ENCODE measurements around the gene PCMT1. TPM values are rescaled to one million over a fixed set of nuclear protein-coding genes. Genes with fewer than 3 reads are reported as not detected.

PCMT1 gene
- total and polyA plus RNA-seq, 8 donors: 9.7 to 35.6 (median 26.9) TPM

DNA sequence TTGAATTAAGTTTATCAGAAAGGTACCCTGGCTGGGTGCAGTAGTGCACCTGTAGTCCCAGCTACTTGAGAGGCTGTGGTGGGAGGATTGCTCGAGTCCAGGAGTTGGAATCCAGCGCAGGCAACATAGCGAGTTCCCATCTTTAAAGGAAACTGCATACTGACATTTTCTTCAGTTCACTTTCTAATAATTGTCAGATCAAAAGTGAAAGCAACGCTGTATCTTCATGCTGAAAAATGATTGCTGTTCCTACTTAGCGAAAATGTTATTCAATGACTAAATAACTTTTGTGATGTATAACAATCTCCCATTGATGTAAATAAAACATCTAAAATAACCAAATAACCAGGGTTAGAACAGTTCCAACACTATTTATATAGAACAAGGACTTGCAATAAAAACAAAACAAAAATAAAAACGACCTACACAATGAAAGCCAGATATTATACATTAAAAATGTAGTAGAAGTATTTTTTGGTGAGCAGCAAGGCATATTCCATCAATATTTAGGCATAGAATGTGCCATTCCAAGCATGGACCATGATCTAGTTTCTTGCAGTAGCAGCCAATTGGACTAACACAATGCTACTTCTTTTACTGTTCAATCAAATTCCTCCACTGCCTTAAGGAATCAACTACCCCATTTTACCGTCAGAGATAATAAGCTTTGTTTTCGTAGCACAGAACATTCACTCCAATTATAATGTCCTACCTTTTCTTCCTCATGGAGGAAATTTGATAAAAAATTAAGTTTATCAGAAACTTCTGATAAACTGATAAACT lies 33.2 kb upstream of the PCMT1 start:
- FAIRE-seq (no peak), DNase-seq (no peak)
- peaks cover 7 to 20% (median 13%) of the 10 kb centered on the region in 3 donors for H3K4me1 ChIP-seq

DNA sequence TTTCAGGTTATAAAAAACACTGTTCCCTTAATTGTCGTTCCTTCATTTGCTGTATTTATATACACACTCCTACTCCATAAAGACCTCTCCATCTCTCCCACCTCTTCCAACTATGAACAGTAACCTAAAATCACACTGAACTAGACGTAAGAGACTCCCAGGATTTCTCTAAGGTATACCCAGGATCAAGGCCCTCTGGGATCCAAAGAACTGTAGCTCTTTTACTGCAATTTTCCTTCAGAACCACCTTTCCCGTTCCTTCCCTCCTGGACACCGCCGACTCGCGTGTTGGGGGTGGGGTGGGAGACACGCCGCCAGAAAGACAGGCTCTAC lies 32.3 kb upstream of the PCMT1 start:
- Histone ChIP-seq H3K27me3 (no peaks in the 10 kb centered on the region), H3K4me3 (peak overlapping the region; percentile 82 to 96 (median 92)), H3K4me1 (peaks cover 7 to 20% (median 13%) of the 10 kb centered on the region in 3 donors), H3K27ac (peak overlapping the region; percentile 96 to 100 (median 99)), H3K9me3 (no peaks in the 10 kb centered on the region), H3K36me3 (no peaks in the 10 kb centered on the region)
- WGBS, 2 donors: 0 to 1% methylated on average over 9 of the region's 9 CpGs
- no peak for DNase-seq
- TF ChIP-seq, protein P1, sequence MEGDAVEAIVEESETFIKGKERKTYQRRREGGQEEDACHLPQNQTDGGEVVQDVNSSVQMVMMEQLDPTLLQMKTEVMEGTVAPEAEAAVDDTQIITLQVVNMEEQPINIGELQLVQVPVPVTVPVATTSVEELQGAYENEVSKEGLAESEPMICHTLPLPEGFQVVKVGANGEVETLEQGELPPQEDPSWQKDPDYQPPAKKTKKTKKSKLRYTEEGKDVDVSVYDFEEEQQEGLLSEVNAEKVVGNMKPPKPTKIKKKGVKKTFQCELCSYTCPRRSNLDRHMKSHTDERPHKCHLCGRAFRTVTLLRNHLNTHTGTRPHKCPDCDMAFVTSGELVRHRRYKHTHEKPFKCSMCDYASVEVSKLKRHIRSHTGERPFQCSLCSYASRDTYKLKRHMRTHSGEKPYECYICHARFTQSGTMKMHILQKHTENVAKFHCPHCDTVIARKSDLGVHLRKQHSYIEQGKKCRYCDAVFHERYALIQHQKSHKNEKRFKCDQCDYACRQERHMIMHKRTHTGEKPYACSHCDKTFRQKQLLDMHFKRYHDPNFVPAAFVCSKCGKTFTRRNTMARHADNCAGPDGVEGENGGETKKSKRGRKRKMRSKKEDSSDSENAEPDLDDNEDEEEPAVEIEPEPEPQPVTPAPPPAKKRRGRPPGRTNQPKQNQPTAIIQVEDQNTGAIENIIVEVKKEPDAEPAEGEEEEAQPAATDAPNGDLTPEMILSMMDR (IDR thresholded peaks at IDR 0.05): no peak
- intact Hi-C loops (cut with DNase I): no loop called here
- no peak for FAIRE-seq
- peak in 2 of 4 donors; percentile 2 to 7 for ATAC-seq

More for the DNA sequence above, 33.2 kb upstream of the PCMT1 start:
- Histone ChIP-seq H3K27me3 (no peaks in the 10 kb centered on the region), H3K36me3 (no peaks in the 10 kb centered on the region), H3K9me3 (no peaks in the 10 kb centered on the region), H3K27ac (peak overlapping the region in 2 of 4 donors; percentile 99 to 100), H3K4me3 (peak overlapping the region in 3 of 4 donors; percentile 82 to 96 (median 90))
- ATAC-seq: no peak
- intact Hi-C loops (cut with DNase I): no loop called here
- 14 to 21% methylated on average over 8 of the region's 8 CpGs for WGBS, 2 donors
- TF ChIP-seq, protein P1 (IDR thresholded peaks at IDR 0.05): no peak

DNA sequence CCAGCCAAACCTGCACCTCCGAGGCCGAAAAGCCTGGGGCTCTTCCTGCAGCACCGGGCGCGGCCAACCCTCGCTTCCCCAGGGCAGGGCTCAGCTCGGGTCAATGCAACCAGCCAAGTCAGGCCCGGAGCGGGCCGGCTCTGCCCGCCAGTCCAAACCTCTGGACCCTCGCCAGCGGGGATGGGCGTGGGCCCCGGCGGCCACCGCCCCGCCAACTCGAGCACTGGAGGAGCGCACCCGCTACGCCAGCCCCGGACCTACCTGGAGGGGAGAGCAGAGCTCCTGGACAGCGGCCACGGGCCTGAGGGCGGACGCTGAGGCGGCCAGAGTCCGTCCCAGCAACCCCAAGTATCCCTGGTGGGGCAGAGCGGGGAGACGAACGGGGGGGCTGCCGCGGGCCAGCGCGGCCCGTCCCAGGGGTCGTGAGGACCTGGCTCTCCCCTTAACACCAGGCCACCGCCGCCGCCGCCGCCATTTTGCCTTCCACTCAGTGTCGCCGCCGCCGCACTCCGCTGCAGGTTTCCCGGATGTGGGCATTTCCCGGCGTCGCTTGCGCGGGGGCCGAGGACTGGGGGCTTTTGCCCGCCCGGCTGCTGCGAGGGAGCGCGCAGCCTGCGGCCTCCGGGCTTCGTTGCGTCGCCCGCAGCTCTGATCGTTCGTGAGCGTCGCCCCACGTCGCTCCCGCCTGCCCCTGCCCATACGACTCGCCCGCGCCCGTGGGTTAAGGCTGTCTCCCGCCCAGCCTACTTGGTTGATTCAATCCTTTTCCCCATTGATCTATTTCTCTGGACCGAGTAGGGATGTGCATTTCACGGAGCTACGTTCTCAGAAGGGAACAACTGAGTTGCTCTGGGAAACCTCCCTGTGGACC lies 31.7 kb upstream of the PCMT1 start, which contains the start of gene LATS1:
LATS1 (minus strand) TSS at position 514 of the 871 bp plus-strand sequence. CDS start 15,975 bp downstream, outside the sequence.
- 0% methylated on average over 70 to 82 of the region's 82 CpGs for WGBS, 2 donors

DNA sequence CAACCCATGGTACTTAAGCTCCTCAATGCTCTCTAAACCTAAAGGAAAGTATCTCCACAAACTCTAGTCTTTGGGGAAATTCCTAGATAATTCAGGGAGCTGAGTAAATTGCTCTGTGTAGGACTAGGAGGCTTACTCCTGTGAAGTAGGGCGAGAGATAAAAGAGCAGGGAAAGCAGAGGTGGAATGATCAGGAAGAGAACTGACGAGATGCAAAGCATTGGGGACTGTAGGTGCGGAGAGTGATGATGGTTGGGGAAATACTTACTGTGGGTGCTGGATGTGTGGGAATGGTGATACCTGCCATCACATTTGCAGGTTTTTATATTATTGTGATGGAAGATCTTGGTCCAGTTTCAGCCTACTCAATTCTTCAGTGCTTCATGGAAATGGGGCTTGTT lies 30.0 kb upstream of the PCMT1 start:
- WGBS, 2 donors: 93 to 98% methylated on average over 3 of the region's 3 CpGs
- no peak for FAIRE-seq
- no peaks in the 10 kb centered on the region for H3K36me3 ChIP-seq
- no peaks in the 10 kb centered on the region for H3K9me3 ChIP-seq
- no peak for ATAC-seq
- H3K4me1 ChIP-seq: peaks cover 13 to 20% (median 13%) of the 10 kb centered on the region in 3 donors
- no peaks in the 10 kb centered on the region for H3K27me3 ChIP-seq
- intact Hi-C loops (cut with DNase I): no loop called here
- TF ChIP-seq, protein P1 (IDR thresholded peaks at IDR 0.05): no peak
- no peak overlapping the region for H3K4me3 ChIP-seq
- H3K27ac ChIP-seq: no peak overlapping the region
- DNase-seq: no peak

More for the DNA sequence above, 31.7 kb upstream of the PCMT1 start, which contains the start of gene LATS1:
- Histone ChIP-seq H3K4me3 (peak within 1 kb of the TSS; percentile 82 to 96 (median 92)), H3K36me3 (no peaks in the 10 kb centered on the region), H3K27ac (peak within 1 kb of the TSS; percentile 96 to 100 (median 99)), H3K4me1 (peaks cover 7 to 20% (median 13%) of the 10 kb centered on the region in 3 donors), H3K27me3 (no peaks in the 10 kb centered on the region), H3K9me3 (no peaks in the 10 kb centered on the region)
- intact Hi-C loops (cut with DNase I): no loop called here
- TF ChIP-seq, protein P1 (IDR thresholded peaks at IDR 0.05): no peak
- FAIRE-seq (no peak), DNase-seq (peak; percentile 91 to 97 (median 96)), ATAC-seq (peak; percentile 90 to 95 (median 92))
